ENCODE results near the gene COL4A2.

GRCh38 chr13:110511509-110512181, 204.6 kb downstream of the COL4A2 start:
- TF ChIP-seq CTCF (conservative IDR thresholded peaks at IDR 0.05; ENCODE audit: low read length) = no peak
- no peak for TF ChIP-seq EZH2phosphoT487 (IDR thresholded peaks at IDR 0.05; ENCODE audit: borderline replicate concordance)
